OCI-M2 (cell line): ENCODE measurements around the gene WHRN.

Source experiments
- DNase-seq: peaks from one replicate; lab custom pipeline; 2025; ENCODE audit not compliant: unreplicated experiment; lab: John Stamatoyannopoulos, UW

WHRN gene

DNA sequence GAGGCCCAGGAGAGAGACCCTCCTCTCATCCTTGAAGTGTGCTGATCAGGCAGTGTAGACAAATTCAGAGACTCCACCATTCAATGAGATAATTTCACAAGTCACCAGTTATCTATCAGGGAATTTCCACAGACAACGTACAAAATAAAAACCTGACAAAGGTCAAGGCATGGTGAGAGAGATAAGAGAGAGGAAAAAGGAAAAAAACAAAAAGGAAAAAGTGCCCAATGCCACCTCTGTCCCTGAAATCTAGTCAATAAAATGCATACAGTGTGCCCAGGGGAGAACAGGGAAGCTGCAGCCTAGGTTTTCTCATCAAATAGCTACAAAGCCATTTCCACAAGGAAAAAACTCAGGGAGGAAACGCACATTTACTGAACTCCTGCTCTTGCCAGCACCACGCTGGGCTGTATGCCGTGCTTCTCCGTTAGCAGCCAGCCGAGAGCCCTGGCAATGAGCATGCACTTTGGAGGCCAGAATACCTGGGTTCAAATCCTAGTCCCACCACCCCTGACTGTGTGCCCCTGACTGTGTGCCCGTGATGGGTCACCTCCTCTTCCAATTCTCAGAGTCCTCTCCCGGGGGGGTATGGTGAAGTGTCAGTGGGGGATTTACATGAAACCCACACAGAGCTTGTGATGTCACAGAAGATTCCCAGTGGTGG is 11.6 kb downstream of the WHRN start:
- DNase-seq: no peak

DNA sequence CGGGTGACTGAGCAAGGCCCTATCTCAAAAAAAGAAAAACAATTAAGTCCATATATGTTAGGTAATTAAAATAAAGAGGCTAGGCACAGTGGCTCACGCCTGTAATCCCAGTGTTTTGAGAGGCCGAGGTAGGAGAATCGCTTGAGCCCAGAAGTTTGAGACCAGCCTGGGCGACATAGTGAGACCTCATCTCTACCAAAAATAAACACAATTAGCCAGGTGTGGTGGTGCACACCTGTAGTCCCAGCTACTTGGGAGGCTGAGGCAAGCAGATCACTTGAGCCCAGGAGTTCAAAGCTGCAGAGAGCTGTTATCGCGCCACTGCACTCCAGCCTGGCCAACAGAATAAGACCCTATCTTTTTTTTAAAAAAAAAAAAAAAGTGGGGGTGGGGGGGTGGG is 12.3 kb downstream of the WHRN start:
- no peak for DNase-seq

DNA sequence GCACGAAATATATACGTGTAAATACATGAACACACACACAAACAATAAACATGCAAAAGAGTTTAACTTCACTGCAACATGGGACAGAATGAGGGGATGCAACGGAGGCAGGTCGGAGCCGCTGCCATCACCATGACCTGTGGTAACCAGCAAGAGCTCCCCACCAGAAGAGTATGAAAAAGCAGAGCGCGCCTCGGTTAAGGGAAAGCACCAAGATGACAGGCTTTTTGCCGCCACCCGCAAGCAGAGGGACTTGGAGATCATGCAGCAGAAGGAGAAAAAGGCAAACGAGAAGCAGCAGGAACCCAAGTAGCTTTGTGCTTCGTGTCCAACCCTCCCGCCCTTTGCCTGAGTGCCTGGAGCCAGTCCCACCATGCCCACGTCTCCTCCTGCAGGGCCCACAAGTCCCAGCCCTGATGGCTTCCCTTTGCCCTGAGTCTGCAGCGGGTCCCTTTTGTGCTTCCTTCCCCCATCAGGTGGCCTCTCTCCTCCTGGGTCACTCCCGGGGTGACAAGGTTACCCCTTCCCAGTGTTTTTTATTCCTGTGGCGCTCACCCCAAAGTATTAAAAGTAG is 13.8 kb downstream of the WHRN start:
- DNase-seq: no peak

DNA sequence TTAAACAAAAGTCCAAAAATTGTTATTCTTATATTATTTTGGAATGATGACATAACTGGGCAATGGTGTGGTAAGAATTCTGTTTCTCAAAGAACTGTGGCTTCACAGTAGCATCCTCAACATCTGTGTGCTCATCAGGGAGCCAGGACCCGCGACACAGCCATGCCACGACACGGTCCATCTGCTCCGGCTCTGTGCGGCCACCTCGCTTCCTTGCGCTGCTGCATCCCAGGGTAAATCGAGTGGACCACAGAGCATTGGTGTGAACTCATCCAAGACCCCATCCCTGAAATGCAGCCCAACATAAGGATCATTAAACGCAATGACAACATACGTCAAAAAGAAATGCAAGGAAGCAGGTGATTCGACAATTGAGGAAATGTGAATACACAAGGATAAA is 15.3 kb downstream of the WHRN start:
- DNase-seq: no peak

DNA sequence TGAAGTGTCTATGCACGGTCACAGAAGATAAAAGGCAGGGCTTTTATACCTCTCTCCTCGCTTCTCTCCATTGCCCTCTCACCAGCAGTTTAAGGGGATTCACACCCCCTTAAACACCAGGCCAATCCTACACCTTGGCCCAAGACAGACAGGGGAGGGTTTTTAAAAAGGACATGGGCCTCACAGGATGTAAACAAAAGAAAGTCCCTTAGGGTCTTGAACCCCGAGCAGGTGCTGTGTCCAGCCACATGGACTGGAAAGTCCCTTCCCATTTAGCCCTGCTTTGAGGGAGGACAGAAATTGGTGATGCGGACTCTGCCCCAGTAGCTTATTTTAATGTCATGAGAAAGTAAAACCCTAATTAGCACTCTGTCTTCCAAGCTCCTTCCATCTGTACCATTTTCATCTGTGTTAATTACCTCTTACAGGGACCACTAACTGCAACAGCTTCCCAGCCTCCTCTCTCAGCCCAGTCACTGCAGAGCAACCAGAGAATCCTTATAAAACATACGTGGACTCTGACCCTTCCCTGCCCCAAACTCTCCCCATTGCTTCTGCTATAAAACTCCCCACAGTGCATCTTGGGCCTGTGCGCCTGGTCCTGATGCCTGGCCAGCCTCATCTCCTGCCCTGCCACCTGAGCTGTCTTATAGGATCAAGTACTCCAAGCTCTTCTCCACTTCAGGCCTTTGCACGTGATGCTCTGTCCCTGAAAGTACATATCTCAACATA is 16.7 kb downstream of the WHRN start:
- DNase-seq: no peak

DNA sequence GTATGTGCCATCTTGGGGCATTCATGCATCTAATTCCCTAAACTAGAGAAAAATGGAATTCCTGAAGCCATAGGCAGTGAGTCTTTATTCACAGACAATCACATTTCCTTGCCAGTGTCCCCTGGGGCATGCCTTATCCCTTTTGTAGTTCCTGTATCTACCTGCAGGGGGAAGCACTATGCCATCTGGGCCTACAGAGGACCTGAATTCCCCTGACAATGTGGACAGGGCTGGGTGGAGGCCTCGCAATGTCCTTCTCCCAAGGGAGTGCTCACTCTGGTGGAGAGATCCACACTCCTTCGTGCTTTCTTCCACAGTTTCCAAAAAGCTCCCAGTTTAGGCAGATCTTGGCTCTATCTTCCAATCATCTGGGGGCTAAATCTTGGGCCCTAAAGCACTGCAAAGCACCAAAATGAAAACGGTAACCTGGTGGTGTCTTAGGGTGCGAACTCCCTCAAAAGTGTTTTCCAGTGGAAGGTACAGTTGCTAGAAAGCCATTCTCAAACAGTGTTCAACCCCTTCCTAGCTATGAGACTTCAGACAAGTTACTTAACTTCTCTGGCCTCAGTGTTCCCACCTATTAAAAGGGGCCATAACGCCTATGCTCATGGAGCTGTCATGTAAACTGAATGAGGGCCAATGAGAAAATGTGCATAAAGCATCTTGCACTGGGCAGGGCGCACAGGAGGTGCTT is 17.5 kb downstream of the WHRN start:
- no peak for DNase-seq

DNA sequence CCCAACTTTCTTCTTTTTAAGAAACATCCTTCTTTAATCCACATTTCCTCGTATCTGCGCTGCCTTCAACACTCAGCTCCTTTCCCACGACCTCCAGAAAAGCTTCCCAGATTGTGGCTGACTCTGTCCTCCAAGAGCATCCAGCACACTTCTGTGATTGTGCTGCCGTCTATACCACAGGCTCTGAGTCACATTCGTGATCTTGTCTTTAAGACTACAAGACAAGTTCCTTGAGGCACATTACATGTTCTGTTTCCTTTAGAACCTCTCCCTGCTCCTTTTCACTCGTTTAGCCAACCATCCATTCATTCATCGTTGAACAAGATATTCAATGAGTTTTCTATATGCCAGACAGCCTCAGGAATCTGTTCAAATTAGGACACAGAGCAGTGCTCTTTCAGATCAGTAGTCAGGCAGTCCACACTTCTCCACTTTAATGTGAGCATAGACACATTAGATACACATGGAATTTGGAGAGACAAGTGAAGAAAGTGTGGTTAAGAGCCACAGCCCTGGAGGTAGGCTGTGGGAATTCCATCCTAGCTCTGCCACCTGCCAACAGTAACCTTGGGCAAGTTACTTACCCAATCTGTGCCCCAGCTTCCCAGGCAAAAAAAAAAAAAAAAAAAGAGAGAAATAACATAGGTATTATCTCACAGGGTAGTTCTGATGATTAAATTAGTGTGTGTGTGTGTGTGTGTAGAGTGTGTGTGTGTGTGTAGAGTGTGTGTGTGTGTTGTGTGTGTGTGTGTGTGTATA is 18.9 kb downstream of the WHRN start:
- no peak for DNase-seq

DNA sequence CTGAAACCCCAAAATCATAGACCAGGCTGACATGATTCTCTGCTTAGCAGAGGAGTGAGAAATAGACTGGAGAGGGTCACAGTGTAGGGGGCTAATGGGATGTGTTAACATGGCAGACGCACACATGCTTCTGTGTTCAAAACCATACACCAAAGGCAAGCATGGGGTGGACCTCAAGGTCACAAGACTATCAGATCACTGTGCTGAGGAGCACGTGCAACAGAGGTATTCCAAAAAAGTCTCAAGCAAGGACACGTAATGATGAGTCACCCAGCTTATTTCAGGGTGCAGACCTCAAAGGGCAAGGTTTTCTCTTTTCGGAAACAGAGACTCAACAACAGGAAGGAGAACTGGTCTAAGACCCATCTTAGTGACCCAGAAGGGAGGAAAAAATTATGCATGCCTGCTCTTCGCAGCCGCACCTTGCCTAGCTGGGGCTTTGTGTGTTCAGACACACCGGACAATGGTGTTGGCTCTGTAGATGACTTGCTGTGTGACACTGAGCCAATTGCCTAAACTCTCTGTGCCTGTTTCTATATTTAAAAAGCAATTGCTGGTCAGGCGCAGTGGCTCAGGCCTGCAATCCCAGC is 20.3 kb downstream of the WHRN start:
- DNase-seq: no peak

DNA sequence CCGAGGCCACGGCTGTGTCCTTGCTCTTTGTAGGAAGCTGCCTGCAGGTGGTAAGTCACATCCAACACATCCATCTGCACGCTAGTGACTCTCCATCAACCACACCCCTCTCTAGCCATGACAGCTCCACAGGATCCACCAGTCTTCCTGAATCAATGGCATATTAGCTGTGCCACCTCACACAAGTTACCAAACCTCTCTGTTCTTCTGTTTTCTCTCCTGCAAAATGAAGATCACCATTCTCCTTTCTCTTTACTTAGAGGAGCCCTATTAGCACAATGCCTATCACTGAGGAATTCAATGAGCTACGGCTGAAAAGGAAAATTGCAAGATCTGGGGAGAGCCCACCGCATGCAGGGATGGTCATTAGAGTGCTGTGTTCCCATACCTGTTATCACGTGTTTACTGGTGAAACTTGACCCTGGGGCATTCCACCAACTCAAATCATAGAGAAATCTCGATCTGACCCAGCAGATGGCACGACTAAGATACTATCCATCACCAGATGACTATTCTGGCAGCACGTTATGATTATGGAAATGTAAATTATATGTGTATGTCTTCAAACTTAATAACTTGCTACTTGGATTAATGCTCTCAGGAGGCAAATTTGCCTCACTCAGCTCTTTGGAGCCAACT is 20.9 kb downstream of the WHRN start:
- no peak for DNase-seq

DNA sequence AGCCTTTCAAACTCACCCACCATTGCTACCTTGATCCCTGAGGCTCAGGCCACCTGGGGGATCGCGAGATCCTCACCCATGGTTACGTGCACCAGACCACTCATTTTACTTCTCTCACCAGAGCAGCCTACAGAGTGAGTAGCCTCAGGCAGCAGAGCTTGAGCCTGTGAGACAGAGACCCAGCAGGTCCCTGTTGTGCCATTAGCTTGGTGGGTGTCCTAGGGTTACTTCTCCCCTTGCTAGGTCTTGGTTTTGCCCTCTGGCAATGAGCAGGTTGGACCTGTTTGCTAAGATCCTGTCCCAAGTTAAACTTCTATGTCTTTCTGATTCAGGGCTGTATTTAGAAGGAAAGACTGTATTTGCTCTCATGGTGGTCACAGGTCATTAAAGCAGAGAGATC is 21.8 kb downstream of the WHRN start:
- no peak for DNase-seq

DNA sequence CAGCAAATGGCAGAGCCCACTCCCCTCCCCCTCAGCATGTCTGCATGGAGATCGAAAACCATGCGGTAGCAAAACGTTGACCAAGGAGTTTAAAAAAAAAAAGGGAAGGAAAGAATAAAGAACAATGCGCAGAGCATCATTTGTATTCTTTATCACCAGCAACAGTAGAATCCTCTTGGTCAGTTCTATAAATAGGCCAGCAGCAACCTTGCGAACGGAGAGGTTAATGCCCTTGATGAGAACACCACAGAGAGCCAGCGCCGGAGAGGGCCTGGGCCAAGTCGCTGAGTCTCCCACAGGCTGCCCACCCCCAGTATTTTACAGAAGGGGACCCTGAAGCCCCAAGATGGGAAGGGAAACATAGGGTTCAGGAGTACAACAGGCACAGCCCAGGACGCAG is 22.7 kb downstream of the WHRN start:
- no peak for DNase-seq

DNA sequence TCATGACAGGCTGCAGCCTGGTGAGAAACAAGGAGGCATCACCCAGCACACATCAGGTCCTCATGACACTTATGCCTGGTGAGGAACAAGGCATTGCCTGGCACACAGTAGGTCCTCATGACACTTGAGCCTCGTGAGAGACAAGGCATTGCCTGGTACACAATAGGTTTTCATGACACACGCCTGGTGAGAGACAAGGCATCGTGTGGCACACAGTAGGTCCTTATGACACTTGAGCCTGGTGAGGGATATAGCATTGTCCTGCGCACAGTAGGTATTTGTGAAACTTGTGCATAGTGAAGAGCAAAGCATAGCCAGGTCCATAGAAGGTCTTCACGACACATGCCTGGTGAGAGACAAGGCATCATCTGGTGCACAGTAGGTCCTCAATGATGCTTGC is 23.5 kb downstream of the WHRN start:
- DNase-seq: no peak

DNA sequence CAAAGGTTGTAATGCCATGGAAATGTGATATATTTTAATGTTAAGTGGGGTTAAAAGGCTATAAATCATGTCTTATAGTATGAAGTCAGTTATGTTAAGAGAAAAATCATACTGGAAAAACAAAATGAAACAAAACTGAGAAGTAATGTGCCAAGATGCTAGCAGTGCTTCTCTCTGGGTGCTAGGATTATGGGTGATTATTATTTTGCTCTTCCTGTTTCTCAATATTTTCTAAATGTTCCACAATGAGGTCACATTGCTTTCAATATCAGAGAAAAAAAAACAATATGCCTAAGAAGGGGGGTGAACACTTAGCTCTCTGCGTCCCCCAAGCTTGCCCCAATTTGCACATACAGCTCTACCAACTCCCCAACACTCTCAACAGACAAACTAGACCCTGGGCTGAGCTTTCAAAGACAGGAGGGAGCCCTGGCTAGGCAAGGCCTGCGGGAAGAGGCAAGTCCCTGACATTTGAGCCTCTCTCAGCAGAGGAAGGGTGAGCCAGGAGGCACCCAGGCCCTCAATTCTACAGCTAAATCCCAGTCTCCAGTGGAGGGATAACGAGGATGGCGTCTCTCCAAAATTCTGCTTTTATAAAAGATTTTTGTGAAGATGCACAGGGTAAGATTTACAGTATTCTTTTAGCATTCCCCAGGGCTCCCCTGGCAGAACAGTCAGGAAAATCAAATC is 24.4 kb downstream of the WHRN start:
- DNase-seq: no peak

DNA sequence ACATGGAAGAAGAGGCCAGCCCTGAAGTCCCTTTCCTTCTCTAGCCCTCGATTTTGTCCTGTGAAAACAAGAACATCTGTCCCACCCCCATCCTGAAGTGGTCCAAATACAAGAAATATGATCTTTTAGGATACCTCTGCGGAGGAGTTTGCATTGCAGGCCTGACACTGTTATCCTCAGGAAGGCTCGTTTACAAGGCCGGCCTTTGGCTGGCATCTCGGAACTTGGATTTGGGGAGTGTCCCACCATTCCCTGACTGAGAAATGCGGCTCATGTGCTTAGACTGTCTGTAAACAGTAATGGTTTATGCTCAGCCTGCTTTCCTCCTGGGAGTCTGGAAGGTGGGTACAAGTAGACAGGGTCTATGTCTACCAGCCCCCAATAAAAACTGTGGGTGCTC is 26.4 kb downstream of the WHRN start:
- DNase-seq: no peak

DNA sequence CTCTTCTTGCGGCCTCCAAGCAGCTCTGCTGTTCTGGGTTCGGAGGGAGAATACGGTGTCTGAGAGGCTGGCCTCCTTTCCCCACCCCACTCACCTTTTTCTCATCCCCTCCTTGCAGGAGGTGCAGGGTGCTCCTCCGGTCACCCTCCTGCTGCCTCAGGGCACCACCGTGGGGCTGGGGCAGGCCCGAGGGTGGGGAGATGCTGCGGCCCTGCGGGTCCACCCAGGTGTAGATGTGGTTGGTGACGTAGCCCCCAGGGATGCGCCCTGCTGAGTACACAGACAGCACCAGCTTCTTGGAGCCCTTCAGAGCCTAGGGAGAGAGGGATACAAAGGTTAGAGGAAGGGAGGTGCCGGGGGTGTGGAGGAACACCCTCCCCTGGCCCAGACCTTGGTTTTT is 26.8 kb downstream of the WHRN start:
- DNase-seq: no peak

DNA sequence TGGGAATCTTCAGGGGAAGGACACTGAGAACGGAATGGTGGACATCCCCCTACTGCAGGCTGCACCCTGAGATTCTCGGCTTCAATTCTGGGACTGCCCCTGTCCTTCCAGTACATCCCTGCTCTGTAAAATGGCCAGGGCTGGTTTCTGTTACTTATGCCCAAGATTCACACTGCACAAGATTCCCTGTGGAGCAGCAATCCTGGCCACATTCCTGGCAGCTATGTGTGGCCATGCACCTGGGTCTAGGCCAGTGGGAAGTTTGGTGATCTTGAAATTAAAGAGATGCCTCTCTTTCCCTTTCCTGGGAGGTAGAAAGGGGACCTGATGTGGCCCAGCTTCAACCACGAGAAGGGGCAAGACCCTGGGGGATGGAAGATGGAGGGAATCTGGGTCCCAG is 27.6 kb downstream of the WHRN start:
- no peak for DNase-seq

DNA sequence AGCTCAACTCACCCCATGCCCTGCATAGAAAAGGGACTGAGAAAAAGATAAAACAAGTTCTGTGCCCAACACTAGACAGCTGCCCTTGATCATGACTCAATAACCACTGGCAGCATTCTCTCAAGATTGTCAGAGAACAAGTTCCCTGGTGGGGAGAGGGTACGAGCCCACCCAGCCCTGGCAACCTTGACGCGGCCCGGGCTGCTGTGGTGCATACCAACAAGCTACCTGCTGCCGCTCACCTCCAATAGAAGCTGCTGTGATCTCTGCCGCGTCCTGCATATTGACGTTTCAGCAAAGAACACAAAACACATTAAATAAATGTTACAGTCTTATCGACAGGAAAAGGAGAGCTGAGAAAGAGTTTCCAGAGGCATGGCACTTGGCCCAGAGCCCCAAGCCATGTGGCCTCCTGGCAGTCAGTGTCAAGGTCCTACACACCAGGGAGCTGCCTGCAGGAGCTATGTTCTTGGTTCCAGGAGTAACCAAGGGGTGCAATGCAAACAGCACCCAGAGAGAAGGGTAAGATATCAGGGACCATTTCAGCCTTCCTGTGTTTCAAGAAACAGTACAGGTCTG is 28.3 kb downstream of the WHRN start:
- no peak for DNase-seq

DNA sequence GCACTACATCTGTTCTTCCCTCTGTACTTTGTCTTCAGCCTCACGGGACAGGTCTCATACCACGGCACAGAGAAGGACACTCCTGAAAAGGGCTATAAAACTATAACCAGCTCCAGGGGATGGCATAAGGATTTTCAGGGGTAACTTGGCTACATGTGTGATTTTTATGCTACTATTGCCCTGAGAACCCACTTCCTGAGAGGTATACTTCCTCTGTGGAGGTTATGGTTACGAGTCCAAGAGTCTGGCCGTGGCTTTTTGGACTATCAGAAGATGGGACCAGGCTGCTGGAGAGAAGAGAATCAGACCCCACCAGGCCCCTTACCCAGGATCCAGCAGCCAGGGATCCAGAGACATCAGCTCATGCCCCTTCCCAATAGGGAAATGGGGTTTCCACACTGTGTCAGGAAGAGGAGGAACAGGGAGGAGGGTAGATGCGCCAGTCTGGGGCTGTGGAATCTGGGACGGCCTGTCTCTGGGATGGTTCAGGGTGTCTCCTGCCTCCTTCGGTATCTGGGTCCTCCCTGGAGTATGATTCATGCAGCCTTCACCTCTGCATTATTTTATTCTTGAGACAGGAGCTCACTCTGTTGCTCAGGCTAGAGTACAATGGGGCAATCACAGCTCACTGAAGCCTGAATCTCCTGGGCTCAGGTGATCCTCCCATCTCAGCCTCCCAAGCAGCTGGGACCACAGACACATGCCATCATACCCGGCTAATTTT is 29.7 kb downstream of the WHRN start:
- DNase-seq: no peak

DNA sequence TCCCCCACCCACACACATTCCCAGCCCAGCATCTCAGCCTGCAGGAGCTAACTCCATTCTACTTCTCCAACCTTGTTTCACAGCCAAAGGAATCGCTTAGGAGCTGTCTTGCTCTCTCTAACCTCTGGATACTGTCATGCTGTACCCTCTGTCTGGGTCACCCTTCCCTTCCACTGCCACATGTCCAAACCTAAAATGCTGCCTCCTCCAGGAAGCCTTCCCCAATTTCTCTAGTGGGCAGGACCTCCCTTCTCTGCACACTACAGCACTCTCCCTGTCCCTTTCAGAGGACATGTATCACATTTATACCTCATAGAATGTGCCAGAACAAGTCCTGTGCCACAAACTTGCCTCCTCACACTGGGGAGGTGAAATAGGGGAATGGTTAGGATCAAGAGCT is 30.8 kb downstream of the WHRN start:
- no peak for DNase-seq
